BLaER1 (cell line): ENCODE measurements around the gene SELE.
A peak's percentile ranks its signal among the peaks of the same experiment; 100 is the strongest.
"Not testable (repeated sequence)": the region's sequence is repeated elsewhere in the genome, so short reads cannot be mapped to it uniquely, and the experiment has no call there.

Experiments used
- H3K27ac ChIP-seq: shearing (Covaris generic); formaldehyde crosslinking; 2 replicates; pipeline ENCODE4 v1.8.1; 2022
- H3K27me3 ChIP-seq: shearing (Covaris generic); formaldehyde crosslinking; 2 replicates; pipeline ENCODE4 v1.8.1; 2022
- H3K36me3 ChIP-seq: shearing (Covaris generic); formaldehyde crosslinking; 2 replicates; pipeline ENCODE4 v1.8.1; 2022
- H3K4me1 ChIP-seq: shearing (Covaris generic); formaldehyde crosslinking; 2 replicates; pipeline ENCODE4 v1.8.1; 2022
- H3K4me2 ChIP-seq: shearing (Covaris generic); formaldehyde crosslinking; 2 replicates; pipeline ENCODE4 v1.8.1; 2022
- H3K4me3 ChIP-seq: shearing (Covaris generic); formaldehyde crosslinking; 2 replicates; pipeline ENCODE4 v1.8.1; 2022
- H3K9ac ChIP-seq: shearing (Covaris generic); formaldehyde crosslinking; 2 replicates; pipeline ENCODE4 v1.8.1; 2022
- H3K9me3 ChIP-seq: shearing (Covaris generic); formaldehyde crosslinking; 2 replicates; pipeline ENCODE4 v1.8.1; 2022
- H4K20me1 ChIP-seq: shearing (Covaris generic); formaldehyde crosslinking; 2 replicates; pipeline ENCODE4 v1.8.1; 2022
- Cebpa-rat ChIP-seq: shearing (Covaris generic); IDR thresholded peaks from 2 replicates; pipeline ENCODE4 v1.8.1; 2022

SELE gene

GRCh38 chr1:169683661-169684060 is 50.2 kb downstream of the SELE start:
- no peak for TF ChIP-seq Cebpa-rat
- Histone ChIP-seq H3K4me3 (no peak overlapping the region), H3K4me1 (peaks cover 26% of the 10 kb centered on the region), H3K9me3 (no peaks in the 10 kb centered on the region), H3K27me3 (no peaks in the 10 kb centered on the region), H3K36me3 (no peaks in the 10 kb centered on the region), H3K9ac (no peak overlapping the region), H4K20me1 (no peaks in the 10 kb centered on the region), H3K27ac (no peak overlapping the region), H3K4me2 (no peak overlapping the region)

GRCh38 chr1:169683168-169683567 is 50.7 kb downstream of the SELE start:
- H3K27ac ChIP-seq, H3K4me3 ChIP-seq, H3K9ac ChIP-seq, H4K20me1 ChIP-seq, H3K36me3 ChIP-seq, H3K9me3 ChIP-seq, H3K4me2 ChIP-seq, H3K27me3 ChIP-seq: not testable (repeated sequence)
- H3K4me1 ChIP-seq: peaks cover 26% of the 10 kb centered on the region

- Histone ChIP-seq H3K9ac (no peak overlapping the region), H3K27me3 (no peaks in the 10 kb centered on the region), H4K20me1 (no peaks in the 10 kb centered on the region), H3K27ac (no peak overlapping the region), H3K36me3 (no peaks in the 10 kb centered on the region), H3K4me1 (peaks cover 26% of the 10 kb centered on the region), H3K4me3 (no peak overlapping the region), H3K4me2 (peak overlapping the region; percentile 34), H3K9me3 (no peaks in the 10 kb centered on the region)
- TF ChIP-seq Cebpa-rat: no peak
Measured at GRCh38 chr1:169682071-169682470, 51.8 kb downstream of the SELE start.

GRCh38 chr1:169681140-169681539 is 52.7 kb downstream of the SELE start:
- Histone ChIP-seq H3K9me3 (no peaks in the 10 kb centered on the region), H4K20me1 (no peaks in the 10 kb centered on the region), H3K4me1 (peaks cover 33% of the 10 kb centered on the region), H3K4me2 (peak overlapping the region; percentile 48), H3K27me3 (no peaks in the 10 kb centered on the region), H3K9ac (no peak overlapping the region), H3K27ac (0 out of 2 replicates have a peak overlapping the region, but pooled peaks have one; percentile 26), H3K4me3 (no peak overlapping the region), H3K36me3 (no peaks in the 10 kb centered on the region)
- no peak for TF ChIP-seq Cebpa-rat

- Histone ChIP-seq H3K36me3 (no peaks in the 10 kb centered on the region), H3K27ac (0 out of 2 replicates have a peak overlapping the region, but pooled peaks have one; percentile 26), H3K9me3 (no peaks in the 10 kb centered on the region), H3K4me2 (peak overlapping the region; percentile 48), H3K27me3 (no peaks in the 10 kb centered on the region), H3K4me1 (peaks cover 40% of the 10 kb centered on the region), H3K4me3 (no peak overlapping the region), H4K20me1 (no peaks in the 10 kb centered on the region), H3K9ac (no peak overlapping the region)
- TF ChIP-seq Cebpa-rat: no peak
Measured at GRCh38 chr1:169680377-169681019, 53.4 kb downstream of the SELE start.

- no peak overlapping the region for H3K4me3 ChIP-seq
- no peak overlapping the region for H3K27ac ChIP-seq
- no peak overlapping the region for H3K9ac ChIP-seq
- peaks cover 40% of the 10 kb centered on the region for H3K4me1 ChIP-seq
- H3K27me3 ChIP-seq: no peaks in the 10 kb centered on the region
- no peaks in the 10 kb centered on the region for H3K9me3 ChIP-seq
- H4K20me1 ChIP-seq: no peaks in the 10 kb centered on the region
- H3K36me3 ChIP-seq: no peaks in the 10 kb centered on the region
- no peak overlapping the region for H3K4me2 ChIP-seq
- no peak for TF ChIP-seq Cebpa-rat
Measured at GRCh38 chr1:169679692-169680091, 54.2 kb downstream of the SELE start.

- Histone ChIP-seq H3K9ac (no peak overlapping the region), H3K9me3 (peaks cover 7% of the 10 kb centered on the region), H3K4me2 (peak overlapping the region; percentile 65), H3K27me3 (no peaks in the 10 kb centered on the region), H3K27ac (no peak overlapping the region), H4K20me1 (no peaks in the 10 kb centered on the region), H3K4me1 (peaks cover 41% of the 10 kb centered on the region), H3K36me3 (no peaks in the 10 kb centered on the region), H3K4me3 (no peak overlapping the region)
- no peak for TF ChIP-seq Cebpa-rat
Measured at GRCh38 chr1:169676001-169676400, 57.9 kb downstream of the SELE start.
